ENCODE data around the gene MMP21. TPM values are rescaled to one million over a fixed set of nuclear protein-coding genes. Genes with fewer than 3 reads are reported as not detected.

The MMP21 gene
- total and polyA plus RNA-seq, 2 experiments from 2014 or later, result not detected

GRCh38 chr10:125816548-125816947 lies 40.9 kb upstream of the MMP21 start:
- Histone ChIP-seq H3K27ac (ENCODE audit: low read depth) (no peak overlapping the region), H3K4me3 (no peak overlapping the region), H3K27me3 (ENCODE audit: insufficient read depth) (no peaks in the 10 kb centered on the region), H3F3A (replicated peaks; ENCODE audit: low read depth) (no peaks in the 10 kb centered on the region), H3K4me1 (ENCODE audit: insufficient read depth) (no peaks in the 10 kb centered on the region), H2AFZ (no peak overlapping the region), H3K79me2 (replicated peaks; ENCODE audit: insufficient read depth) (no peaks in the 10 kb centered on the region), H3K36me3 (ENCODE audit: insufficient read depth) (no peaks in the 10 kb centered on the region; the same call in 1 of the 2 replicates), H3K4me2 (no peak overlapping the region), H3K9me2 (ENCODE audit: insufficient read depth) (no peaks in the 10 kb centered on the region), H4K20me1 (replicated peaks; ENCODE audit: insufficient read depth) (no peaks in the 10 kb centered on the region)
- Mint-ChIP-seq H3K27ac (no peak overlapping the region), H3K4me1 (no peaks in the 10 kb centered on the region; the same call in 2 of the 3 replicates), H3K27me3 (ENCODE audit: insufficient read depth, low read depth, poor library complexity) (no peaks in the 10 kb centered on the region), H3K9me3 (no peaks in the 10 kb centered on the region), H3K4me3 (no peak overlapping the region), H3K36me3 (ENCODE audit: low read depth) (peaks cover 11% of the 10 kb centered on the region; the same call in 2 of the 3 replicates)
- ATAC-seq (no peak), DNase-seq (ENCODE audit: low spot score) (no peak)
- no peak for TF ChIP-seq POLR2AphosphoS5 (IDR thresholded peaks at IDR 0.05; ENCODE audit: low read depth)
- no peak for TF ChIP-seq NANOG (IDR thresholded peaks at IDR 0.05; ENCODE audit: borderline replicate concordance)
- TF ChIP-seq EZH2 (IDR thresholded peaks at IDR 0.05; ENCODE audit: low read depth, unreplicated experiment), result no peak
- no peak for TF ChIP-seq ETS1 (IDR thresholded peaks at IDR 0.05)
- no peak for TF ChIP-seq ZNF462 (CRISPR knock-in tag; IDR thresholded peaks at IDR 0.05)
- TF ChIP-seq JUNB (IDR thresholded peaks at IDR 0.05; ENCODE audit: unreplicated experiment), result no peak
- no peak for TF ChIP-seq STAT1 (IDR thresholded peaks at IDR 0.05; ENCODE audit: unreplicated experiment)
- TF ChIP-seq EZH2phosphoT487 (IDR thresholded peaks at IDR 0.05; ENCODE audit: unreplicated experiment), result no peak
- no peak for TF ChIP-seq ZNF331 (CRISPR knock-in tag; IDR thresholded peaks at IDR 0.05; ENCODE audit: low read depth)
- TF ChIP-seq CTCF (conservative IDR thresholded peaks at IDR 0.05; ENCODE audit: low read depth in 2 of 2), result no peak
- TF ChIP-seq, protein P1, sequence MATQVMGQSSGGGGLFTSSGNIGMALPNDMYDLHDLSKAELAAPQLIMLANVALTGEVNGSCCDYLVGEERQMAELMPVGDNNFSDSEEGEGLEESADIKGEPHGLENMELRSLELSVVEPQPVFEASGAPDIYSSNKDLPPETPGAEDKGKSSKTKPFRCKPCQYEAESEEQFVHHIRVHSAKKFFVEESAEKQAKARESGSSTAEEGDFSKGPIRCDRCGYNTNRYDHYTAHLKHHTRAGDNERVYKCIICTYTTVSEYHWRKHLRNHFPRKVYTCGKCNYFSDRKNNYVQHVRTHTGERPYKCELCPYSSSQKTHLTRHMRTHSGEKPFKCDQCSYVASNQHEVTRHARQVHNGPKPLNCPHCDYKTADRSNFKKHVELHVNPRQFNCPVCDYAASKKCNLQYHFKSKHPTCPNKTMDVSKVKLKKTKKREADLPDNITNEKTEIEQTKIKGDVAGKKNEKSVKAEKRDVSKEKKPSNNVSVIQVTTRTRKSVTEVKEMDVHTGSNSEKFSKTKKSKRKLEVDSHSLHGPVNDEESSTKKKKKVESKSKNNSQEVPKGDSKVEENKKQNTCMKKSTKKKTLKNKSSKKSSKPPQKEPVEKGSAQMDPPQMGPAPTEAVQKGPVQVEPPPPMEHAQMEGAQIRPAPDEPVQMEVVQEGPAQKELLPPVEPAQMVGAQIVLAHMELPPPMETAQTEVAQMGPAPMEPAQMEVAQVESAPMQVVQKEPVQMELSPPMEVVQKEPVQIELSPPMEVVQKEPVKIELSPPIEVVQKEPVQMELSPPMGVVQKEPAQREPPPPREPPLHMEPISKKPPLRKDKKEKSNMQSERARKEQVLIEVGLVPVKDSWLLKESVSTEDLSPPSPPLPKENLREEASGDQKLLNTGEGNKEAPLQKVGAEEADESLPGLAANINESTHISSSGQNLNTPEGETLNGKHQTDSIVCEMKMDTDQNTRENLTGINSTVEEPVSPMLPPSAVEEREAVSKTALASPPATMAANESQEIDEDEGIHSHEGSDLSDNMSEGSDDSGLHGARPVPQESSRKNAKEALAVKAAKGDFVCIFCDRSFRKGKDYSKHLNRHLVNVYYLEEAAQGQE (IDR thresholded peaks at IDR 0.05; ENCODE audit: unreplicated experiment), result no peak
- TF ChIP-seq CREB1 (CRISPR knock-in tag; IDR thresholded peaks at IDR 0.05; ENCODE audit: low read depth), result no peak
- TF ChIP-seq ZNF114 (CRISPR knock-in tag; IDR thresholded peaks at IDR 0.05), result no peak
